Osteoblast (primary cell): Measurements from ENCODE around the gene IL4R. TPM values are rescaled to one million over a fixed set of nuclear protein-coding genes. Genes with fewer than 3 reads are reported as not detected.

Source experiments
- DNase-seq: peaks from one replicate; pipeline ENCODE4 v3.0.0; 2011; ENCODE audit warnings: low spot score, mixed read lengths; ENCODE audit not compliant: insufficient read length; ENCODE audit errors: missing footprints
- H2AFZ ChIP-seq: 2 replicates; pipeline ENCODE4 v1.6.0; 2011; ENCODE audit warnings: mild to moderate bottlenecking, low read length
- H3K27ac ChIP-seq: 2 replicates; pipeline ENCODE4 v1.5.1; 2011; ENCODE audit warnings: mild to moderate bottlenecking, low read depth, low read length, moderate library complexity
- H3K27me3 ChIP-seq: 2 replicates; pipeline ENCODE4 v1.6.0; 2012; ENCODE audit warnings: mild to moderate bottlenecking, control low read depth, inconsistent platforms, low read length, moderate library complexity; ENCODE audit not compliant: insufficient read depth
- H3K36me3 ChIP-seq: 2 replicates; pipeline ENCODE4 v1.5.1; 2011; ENCODE audit warnings: mild to moderate bottlenecking, low read length, control low read depth, moderate library complexity; ENCODE audit not compliant: insufficient read depth
- H3K4me1 ChIP-seq: 2 replicates; pipeline ENCODE4 v1.5.1; 2011; ENCODE audit warnings: mild to moderate bottlenecking, low read length, control low read depth, moderate library complexity; ENCODE audit not compliant: insufficient read depth
- H3K4me2 ChIP-seq: 2 replicates; pipeline ENCODE4 v1.6.0; 2011; ENCODE audit warnings: mild to moderate bottlenecking, low read length; ENCODE audit not compliant: insufficient read depth
- H3K4me3 ChIP-seq: fragments of 200-600 bp; sonication (generic); 3 replicates; pipeline ENCODE4 v1.5.1; 2012; ENCODE audit warnings: mild to moderate bottlenecking, low read length, inconsistent platforms; ENCODE audit not compliant: insufficient read depth
- H3K79me2 ChIP-seq: 2 replicates; pipeline ENCODE4 v1.6.0; 2012; ENCODE audit warnings: mild to moderate bottlenecking, low read length, control low read depth, inconsistent platforms; ENCODE audit not compliant: insufficient read depth
- H3K9me3 ChIP-seq: 2 replicates; pipeline ENCODE4 v1.5.1; 2011; ENCODE audit warnings: low read depth, low read length, control low read depth
- H4K20me1 ChIP-seq: 2 replicates; pipeline ENCODE4 v1.6.0; 2012; ENCODE audit warnings: mild to moderate bottlenecking, low read length, control low read depth; ENCODE audit not compliant: insufficient read depth
- CTCF ChIP-seq: IDR thresholded peaks from 2 replicates; pipeline ENCODE4 v1.5.1; 2011; ENCODE audit warnings: mild to moderate bottlenecking, low read depth, low read length, moderate library complexity; ENCODE audit errors: extremely low read depth
- total RNA-seq: library from RNA; depleted of rRNA; stranded (reverse); fragments of >200 nt; gene quantifications from 2 replicates; pipeline ENCODE4 v1.2.3, GENCODE V29; 2012

IL4R gene
- total RNA-seq, 1 donor: 32.9 TPM

- no peak for TF ChIP-seq CTCF
- H3K36me3 ChIP-seq: no peaks in the 10 kb centered on the region
- H3K4me1 ChIP-seq: no peaks in the 10 kb centered on the region
Measured at GRCh38 chr16:27293343-27293742, 20.4 kb upstream of the IL4R start.

GRCh38 chr16:27298132-27298531 lies 15.6 kb upstream of the IL4R start:
- no peak for TF ChIP-seq CTCF
- Histone ChIP-seq H3K27ac (no peak overlapping the region), H3K4me2 (no peak overlapping the region), H3K36me3 (no peaks in the 10 kb centered on the region), H3K4me3 (no peak overlapping the region), H4K20me1 (no peaks in the 10 kb centered on the region), H3K9me3 (no peaks in the 10 kb centered on the region), H3K79me2 (no peaks in the 10 kb centered on the region), H3K4me1 (no peaks in the 10 kb centered on the region), H2AFZ (no peak overlapping the region), H3K27me3 (no peaks in the 10 kb centered on the region)
- DNase-seq: no peak

More at GRCh38 chr16:27293343-27293742, 20.4 kb upstream of the IL4R start:
- no peaks in the 10 kb centered on the region for H4K20me1 ChIP-seq
- H2AFZ ChIP-seq: no peak overlapping the region
- H3K4me2 ChIP-seq: no peak overlapping the region
- no peaks in the 10 kb centered on the region for H3K79me2 ChIP-seq
- H3K27ac ChIP-seq: no peak overlapping the region
- H3K9me3 ChIP-seq: no peaks in the 10 kb centered on the region
- no peak for DNase-seq
- H3K4me3 ChIP-seq: no peak overlapping the region
- H3K27me3 ChIP-seq: no peaks in the 10 kb centered on the region

GRCh38 chr16:27301236-27301861 lies 12.4 kb upstream of the IL4R start:
- TF ChIP-seq CTCF: no peak
- Histone ChIP-seq H3K9me3 (no peaks in the 10 kb centered on the region), H3K79me2 (no peaks in the 10 kb centered on the region), H2AFZ (no peak overlapping the region), H3K36me3 (no peaks in the 10 kb centered on the region), H3K4me2 (no peak overlapping the region), H3K4me3 (no peak overlapping the region), H4K20me1 (no peaks in the 10 kb centered on the region), H3K27ac (no peak overlapping the region), H3K27me3 (no peaks in the 10 kb centered on the region), H3K4me1 (peaks cover 6% of the 10 kb centered on the region)
- DNase-seq: no peak

- Histone ChIP-seq H3K27ac (no peak overlapping the region), H3K4me1 (peaks cover 6% of the 10 kb centered on the region), H3K4me3 (no peak overlapping the region), H3K79me2 (no peaks in the 10 kb centered on the region), H4K20me1 (no peaks in the 10 kb centered on the region), H3K36me3 (no peaks in the 10 kb centered on the region), H2AFZ (no peak overlapping the region), H3K9me3 (no peaks in the 10 kb centered on the region), H3K4me2 (no peak overlapping the region), H3K27me3 (no peaks in the 10 kb centered on the region)
- TF ChIP-seq CTCF: no peak
- no peak for DNase-seq
Measured at GRCh38 chr16:27302126-27302525, 11.6 kb upstream of the IL4R start.
